ENCODE data around the gene ST6GALNAC1. TPM values are rescaled to one million over a fixed set of nuclear protein-coding genes. Genes with fewer than 3 reads are reported as not detected.

Gene ST6GALNAC1
- total RNA-seq, 1 experiment from 2014 or later, result not detected

- no peak for DNase-seq
- Histone ChIP-seq H3K4me1 (no peaks in the 10 kb centered on the region), H3K27ac (no peak overlapping the region)
These were observed 49.6 kb downstream of the ST6GALNAC1 start for GRCh38 chr17:76593959-76594358.

GRCh38 chr17:76593384-76593826 is 50.2 kb downstream of the ST6GALNAC1 start:
- H3K27ac ChIP-seq, result no peak overlapping the region
- peaks cover 4% of the 10 kb centered on the region; the same call in 1 of the 2 replicates for H3K27me3 ChIP-seq
- no peak overlapping the region for H3K4me3 ChIP-seq
- no peaks in the 10 kb centered on the region for H3K36me3 ChIP-seq
- H3K4me1 ChIP-seq, result no peaks in the 10 kb centered on the region
- H3K9me3 ChIP-seq (replicated peaks), result no peaks in the 10 kb centered on the region; the same call in 1 of the 2 replicates
- no peak for DNase-seq

More at GRCh38 chr17:76593959-76594358, 49.6 kb downstream of the ST6GALNAC1 start:
- H3K9me3 ChIP-seq (replicated peaks), result no peaks in the 10 kb centered on the region
- peaks cover 4% of the 10 kb centered on the region; the same call in 1 of the 2 replicates for H3K27me3 ChIP-seq
- H3K4me3 ChIP-seq, result no peak overlapping the region
- H3K36me3 ChIP-seq, result no peaks in the 10 kb centered on the region

GRCh38 chr17:76588182-76588581 is 55.4 kb downstream of the ST6GALNAC1 start:
- no peaks in the 10 kb centered on the region for H3K36me3 ChIP-seq
- H3K27ac ChIP-seq, result no peak overlapping the region
- H3K4me1 ChIP-seq, result peaks cover 8% of the 10 kb centered on the region
- no peak for DNase-seq
- no peaks in the 10 kb centered on the region; the same call in 1 of the 2 replicates for H3K9me3 ChIP-seq (replicated peaks)
- H3K4me3 ChIP-seq, result no peak overlapping the region
- H3K27me3 ChIP-seq, result peaks cover 4% of the 10 kb centered on the region; the same call in 1 of the 2 replicates

GRCh38 chr17:76586741-76587487 is 56.6 kb downstream of the ST6GALNAC1 start:
- DNase-seq, result peak; percentile 40 to 66
- Histone ChIP-seq H3K9me3 (replicated peaks) (no peaks in the 10 kb centered on the region; the same call in 1 of the 2 replicates), H3K27ac (no peak overlapping the region), H3K4me3 (no peak overlapping the region), H3K36me3 (no peaks in the 10 kb centered on the region), H3K27me3 (no peaks in the 10 kb centered on the region), H3K4me1 (peaks cover 8% of the 10 kb centered on the region)

GRCh38 chr17:76585649-76586593 is 57.6 kb downstream of the ST6GALNAC1 start, which contains the start of gene ST6GALNAC2:
Gene ST6GALNAC2, minus strand, starts transcription at chr17:76585860. Its CDS starts 52 bp downstream, at chr17:76585808.
- H3K27me3 ChIP-seq, result no peaks in the 10 kb centered on the region
- no peaks in the 10 kb centered on the region; the same call in 1 of the 2 replicates for H3K9me3 ChIP-seq (replicated peaks)
- peak within 1 kb of the TSS; percentile 36 for H3K4me3 ChIP-seq
- peaks cover 17% of the 10 kb centered on the region for H3K4me1 ChIP-seq
- no peaks in the 10 kb centered on the region for H3K36me3 ChIP-seq
- peak; percentile 47 to 56 for DNase-seq
- H3K27ac ChIP-seq, result no peak within 1 kb of the TSS

- Histone ChIP-seq H3K27ac (no peak overlapping the region), H3K36me3 (no peaks in the 10 kb centered on the region), H3K9me3 (replicated peaks) (no peaks in the 10 kb centered on the region; the same call in 1 of the 2 replicates), H3K4me1 (peaks cover 21% of the 10 kb centered on the region), H3K4me3 (no peak overlapping the region), H3K27me3 (no peaks in the 10 kb centered on the region)
- no peak for DNase-seq
These were observed 58.4 kb downstream of the ST6GALNAC1 start for GRCh38 chr17:76585033-76585648.

- Histone ChIP-seq H3K4me3 (no peak overlapping the region), H3K9me3 (replicated peaks) (no peaks in the 10 kb centered on the region; the same call in 1 of the 2 replicates), H3K4me1 (peaks cover 21% of the 10 kb centered on the region), H3K27ac (no peak overlapping the region), H3K27me3 (no peaks in the 10 kb centered on the region), H3K36me3 (no peaks in the 10 kb centered on the region)
- no peak for DNase-seq
These were observed 59.0 kb downstream of the ST6GALNAC1 start for GRCh38 chr17:76584427-76585032.

- H3K36me3 ChIP-seq, result no peaks in the 10 kb centered on the region
- no peaks in the 10 kb centered on the region for H3K27me3 ChIP-seq
- H3K9me3 ChIP-seq (replicated peaks), result 0 out of 2 replicates have a peak, but pooled peaks cover 2% of the 10 kb centered on the region
- no peak overlapping the region for H3K27ac ChIP-seq
- peaks cover 21% of the 10 kb centered on the region for H3K4me1 ChIP-seq
- no peak overlapping the region for H3K4me3 ChIP-seq
- DNase-seq, result no peak
These were observed 60.9 kb downstream of the ST6GALNAC1 start for GRCh38 chr17:76582660-76583059.

- Histone ChIP-seq H3K4me3 (no peak overlapping the region), H3K27ac (0 out of 2 replicates have a peak overlapping the region, but pooled peaks have one; percentile 10), H3K4me1 (peaks cover 13% of the 10 kb centered on the region), H3K36me3 (no peaks in the 10 kb centered on the region), H3K9me3 (replicated peaks) (0 out of 2 replicates have a peak, but pooled peaks cover 2% of the 10 kb centered on the region), H3K27me3 (no peaks in the 10 kb centered on the region)
- no peak for DNase-seq
These were observed 62.0 kb downstream of the ST6GALNAC1 start for GRCh38 chr17:76581515-76581914.

GRCh38 chr17:76579281-76579680 is 64.3 kb downstream of the ST6GALNAC1 start:
- H3K4me3 ChIP-seq, result no peak overlapping the region
- no peaks in the 10 kb centered on the region for H3K36me3 ChIP-seq
- no peaks in the 10 kb centered on the region for H3K27me3 ChIP-seq
- H3K4me1 ChIP-seq, result peaks cover 13% of the 10 kb centered on the region
- no peak for DNase-seq
- 0 out of 2 replicates have a peak, but pooled peaks cover 2% of the 10 kb centered on the region for H3K9me3 ChIP-seq (replicated peaks)
- no peak overlapping the region for H3K27ac ChIP-seq

- Histone ChIP-seq H3K27me3 (no peaks in the 10 kb centered on the region), H3K4me3 (no peak overlapping the region), H3K36me3 (no peaks in the 10 kb centered on the region), H3K27ac (no peak overlapping the region), H3K4me1 (peaks cover 13% of the 10 kb centered on the region), H3K9me3 (replicated peaks) (0 out of 2 replicates have a peak, but pooled peaks cover 2% of the 10 kb centered on the region)
- no peak for DNase-seq
These were observed 65.2 kb downstream of the ST6GALNAC1 start for GRCh38 chr17:76578376-76578775.

GRCh38 chr17:76577876-76578275 is 65.7 kb downstream of the ST6GALNAC1 start:
- DNase-seq, result no peak
- H3K27me3 ChIP-seq, result no peaks in the 10 kb centered on the region
- H3K4me1 ChIP-seq, result peaks cover 13% of the 10 kb centered on the region
- no peak overlapping the region for H3K4me3 ChIP-seq
- H3K27ac ChIP-seq, result no peak overlapping the region
- 0 out of 2 replicates have a peak, but pooled peaks cover 2% of the 10 kb centered on the region for H3K9me3 ChIP-seq (replicated peaks)
- H3K36me3 ChIP-seq, result no peaks in the 10 kb centered on the region

- Histone ChIP-seq H3K9me3 (replicated peaks) (0 out of 2 replicates have a peak, but pooled peaks cover 2% of the 10 kb centered on the region), H3K36me3 (no peaks in the 10 kb centered on the region), H3K4me1 (peaks cover 7% of the 10 kb centered on the region), H3K27me3 (no peaks in the 10 kb centered on the region), H3K4me3 (no peak overlapping the region), H3K27ac (no peak overlapping the region)
- no peak for DNase-seq
These were observed 67.4 kb downstream of the ST6GALNAC1 start for GRCh38 chr17:76576189-76576588.

- no peaks in the 10 kb centered on the region for H3K27me3 ChIP-seq
- no peak overlapping the region for H3K27ac ChIP-seq
- peaks cover under 1% of the 10 kb centered on the region for H3K4me1 ChIP-seq
- no peak overlapping the region for H3K4me3 ChIP-seq
- peak in 1 of 2 experiments; percentile 53 for DNase-seq
- no peaks in the 10 kb centered on the region for H3K36me3 ChIP-seq
- H3K9me3 ChIP-seq (replicated peaks), result 0 out of 2 replicates have a peak, but pooled peaks cover 2% of the 10 kb centered on the region
These were observed 68.0 kb downstream of the ST6GALNAC1 start for GRCh38 chr17:76575570-76575969.

Data from SJCRH30 (cell line).